PFSK-1 (cell line): ENCODE data around the gene CDC16.

Source experiments
- FOXP2 ChIP-seq: optimal IDR thresholded peaks from 2 replicates; pipeline ENCODE3; 2011; ENCODE audit warnings: borderline replicate concordance, control low read depth, inconsistent platforms; ENCODE audit not compliant: insufficient read depth; ENCODE audit errors: extremely low read length, extremely low read depth
- POLR2AphosphoS5 ChIP-seq: IDR thresholded peaks from 2 replicates; pipeline ENCODE4 v1.6.1; 2012; ENCODE audit warnings: low read depth, mild to moderate bottlenecking, control low read depth, low read length, moderate library complexity
- REST ChIP-seq, 2 experiments: IDR thresholded peaks; 2 replicates each; pipeline versions ENCODE4 v1.6.1 to v1.8.0; 2011 to 2012; ENCODE audit warnings: low read depth in 2 of 2, low read length in 2 of 2, control low read depth in 1 of 2, inconsistent platforms in 1 of 2, mild to moderate bottlenecking in 1 of 2, moderate library complexity in 1 of 2; ENCODE audit not compliant: insufficient read depth in 1 of 2
- SIN3A ChIP-seq: IDR thresholded peaks from 2 replicates; pipeline ENCODE4 v1.6.1; 2012; ENCODE audit warnings: mild to moderate bottlenecking, low read length, moderate library complexity, borderline replicate concordance; ENCODE audit not compliant: insufficient read depth
- TAF1 ChIP-seq: IDR thresholded peaks from 2 replicates; pipeline ENCODE4 v1.6.1; 2012; ENCODE audit warnings: low read length, control low read depth, borderline replicate concordance; ENCODE audit not compliant: insufficient read depth

CDC16 gene

GRCh38 chr13:114208134-114208533 lies 26.6 kb upstream of the CDC16 start:
- no peak for TF ChIP-seq SIN3A
- no peak for TF ChIP-seq TAF1
- TF ChIP-seq POLR2AphosphoS5 = no peak
- TF ChIP-seq REST (IDR thresholded peaks at IDR 0.05; ENCODE audit: insufficient read depth in 1 of 2, low read depth in 2 of 2, low read length in 2 of 2) = no peak
- TF ChIP-seq FOXP2 = no peak

- TF ChIP-seq POLR2AphosphoS5 = no peak
- TF ChIP-seq SIN3A = no peak
- TF ChIP-seq TAF1 = no peak
- TF ChIP-seq FOXP2 = no peak
- no peak for TF ChIP-seq REST (IDR thresholded peaks at IDR 0.05; ENCODE audit: insufficient read depth in 1 of 2, low read depth in 2 of 2, low read length in 2 of 2)
Measured at GRCh38 chr13:114211446-114212157, 23.1 kb upstream of the CDC16 start.

GRCh38 chr13:114212158-114212495 lies 22.6 kb upstream of the CDC16 start:
- no peak for TF ChIP-seq REST (IDR thresholded peaks at IDR 0.05; ENCODE audit: insufficient read depth in 1 of 2, low read depth in 2 of 2, low read length in 2 of 2)
- TF ChIP-seq TAF1 = no peak
- TF ChIP-seq SIN3A = no peak
- TF ChIP-seq POLR2AphosphoS5 = no peak
- no peak for TF ChIP-seq FOXP2

GRCh38 chr13:114213980-114214379 lies 20.7 kb upstream of the CDC16 start:
- no peak for TF ChIP-seq REST (IDR thresholded peaks at IDR 0.05; ENCODE audit: insufficient read depth in 1 of 2, low read depth in 2 of 2, low read length in 2 of 2)
- no peak for TF ChIP-seq FOXP2
- no peak for TF ChIP-seq POLR2AphosphoS5
- no peak for TF ChIP-seq TAF1
- no peak for TF ChIP-seq SIN3A
